GM20000 (cell line): ENCODE data around the gene NOC4L.

Experiments used
- DNase-seq: peaks from one replicate; pipeline ENCODE4 v3.0.0; 2012; ENCODE audit warnings: low spot score
- TF ChIP-seq, protein P1 (sequence below): IDR thresholded peaks from 2 replicates; pipeline ENCODE4 v1.5.1; 2012; ENCODE audit warnings: mild to moderate bottlenecking, control low read depth; ENCODE audit errors: extremely low read depth, missing control alignments

Gene NOC4L

DNA sequence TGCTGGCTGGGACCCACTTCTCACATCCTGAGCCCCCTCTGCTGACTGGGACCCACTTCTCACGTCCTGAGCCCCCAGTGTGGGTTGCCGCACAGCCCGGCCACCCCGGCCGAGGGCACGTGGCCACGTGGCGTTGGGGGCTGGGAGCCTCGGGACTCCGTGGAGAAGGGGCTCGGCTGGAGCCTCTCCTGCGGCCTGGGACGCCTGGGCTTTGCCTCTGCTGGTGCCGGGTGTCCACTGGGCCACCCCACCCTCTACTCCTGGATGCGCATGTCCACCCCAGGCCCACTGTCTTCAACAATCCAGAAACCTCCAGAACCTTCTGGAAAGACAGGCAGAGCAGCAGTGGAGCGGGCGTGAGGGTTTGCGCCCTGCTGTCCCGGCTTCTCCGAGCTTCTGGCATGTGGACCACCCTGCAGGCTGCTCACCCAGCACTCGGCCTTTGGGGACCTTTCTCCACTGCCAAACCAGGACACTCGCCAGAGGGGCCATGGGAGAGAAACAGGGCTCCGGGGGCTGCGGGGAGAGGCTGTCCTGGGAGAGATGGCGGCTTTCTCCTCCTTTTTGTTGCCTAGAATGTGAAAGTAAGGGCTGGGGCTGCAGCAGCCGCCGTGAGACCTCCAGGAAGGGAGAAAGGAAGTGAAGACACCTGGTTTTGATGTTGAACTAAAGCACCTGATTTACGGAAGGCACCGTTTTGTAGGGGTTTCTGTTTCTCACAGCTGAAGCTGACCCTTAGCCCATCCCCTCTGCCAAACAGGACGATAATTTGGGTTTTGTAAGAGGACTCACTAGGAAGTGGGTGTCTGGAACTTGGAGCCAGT lies 30.0 kb downstream of the NOC4L start:
- DNase-seq = no peak
- TF ChIP-seq, protein P1, sequence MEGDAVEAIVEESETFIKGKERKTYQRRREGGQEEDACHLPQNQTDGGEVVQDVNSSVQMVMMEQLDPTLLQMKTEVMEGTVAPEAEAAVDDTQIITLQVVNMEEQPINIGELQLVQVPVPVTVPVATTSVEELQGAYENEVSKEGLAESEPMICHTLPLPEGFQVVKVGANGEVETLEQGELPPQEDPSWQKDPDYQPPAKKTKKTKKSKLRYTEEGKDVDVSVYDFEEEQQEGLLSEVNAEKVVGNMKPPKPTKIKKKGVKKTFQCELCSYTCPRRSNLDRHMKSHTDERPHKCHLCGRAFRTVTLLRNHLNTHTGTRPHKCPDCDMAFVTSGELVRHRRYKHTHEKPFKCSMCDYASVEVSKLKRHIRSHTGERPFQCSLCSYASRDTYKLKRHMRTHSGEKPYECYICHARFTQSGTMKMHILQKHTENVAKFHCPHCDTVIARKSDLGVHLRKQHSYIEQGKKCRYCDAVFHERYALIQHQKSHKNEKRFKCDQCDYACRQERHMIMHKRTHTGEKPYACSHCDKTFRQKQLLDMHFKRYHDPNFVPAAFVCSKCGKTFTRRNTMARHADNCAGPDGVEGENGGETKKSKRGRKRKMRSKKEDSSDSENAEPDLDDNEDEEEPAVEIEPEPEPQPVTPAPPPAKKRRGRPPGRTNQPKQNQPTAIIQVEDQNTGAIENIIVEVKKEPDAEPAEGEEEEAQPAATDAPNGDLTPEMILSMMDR = no peak

DNA sequence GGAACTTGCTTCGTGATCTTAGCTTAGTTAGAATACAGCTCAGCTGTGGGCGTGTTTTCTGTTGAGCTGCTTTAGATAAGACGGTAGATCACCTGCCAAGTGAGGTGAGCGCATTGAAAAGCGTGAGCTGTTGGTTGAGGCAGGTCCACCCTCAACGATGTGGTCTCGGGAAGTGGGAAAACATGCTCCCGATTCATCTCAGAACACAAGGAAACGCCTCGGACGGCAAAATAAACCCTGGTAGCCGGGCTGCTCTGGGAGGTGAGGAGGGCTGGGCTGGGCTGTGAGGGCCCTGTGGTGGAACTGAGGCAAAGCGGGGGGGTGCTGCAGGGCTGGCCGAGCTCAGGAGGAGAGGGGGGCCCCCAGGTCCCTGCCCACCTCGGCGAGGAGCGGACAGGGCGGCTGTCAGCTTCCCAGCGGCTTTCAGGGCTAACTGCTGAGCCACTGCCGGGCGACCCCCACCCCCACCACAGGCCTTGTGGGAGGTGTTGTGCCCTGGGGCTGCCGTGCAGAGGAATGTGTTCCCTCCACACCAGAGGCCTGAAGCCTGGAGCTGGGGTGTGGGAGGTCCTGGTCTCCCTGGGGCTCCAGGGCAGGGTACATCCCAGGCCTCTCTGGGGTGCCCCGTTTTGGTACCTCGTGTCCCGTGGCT lies 30.7 kb downstream of the NOC4L start:
- no peak for DNase-seq
- TF ChIP-seq, protein P1 = no peak

DNA sequence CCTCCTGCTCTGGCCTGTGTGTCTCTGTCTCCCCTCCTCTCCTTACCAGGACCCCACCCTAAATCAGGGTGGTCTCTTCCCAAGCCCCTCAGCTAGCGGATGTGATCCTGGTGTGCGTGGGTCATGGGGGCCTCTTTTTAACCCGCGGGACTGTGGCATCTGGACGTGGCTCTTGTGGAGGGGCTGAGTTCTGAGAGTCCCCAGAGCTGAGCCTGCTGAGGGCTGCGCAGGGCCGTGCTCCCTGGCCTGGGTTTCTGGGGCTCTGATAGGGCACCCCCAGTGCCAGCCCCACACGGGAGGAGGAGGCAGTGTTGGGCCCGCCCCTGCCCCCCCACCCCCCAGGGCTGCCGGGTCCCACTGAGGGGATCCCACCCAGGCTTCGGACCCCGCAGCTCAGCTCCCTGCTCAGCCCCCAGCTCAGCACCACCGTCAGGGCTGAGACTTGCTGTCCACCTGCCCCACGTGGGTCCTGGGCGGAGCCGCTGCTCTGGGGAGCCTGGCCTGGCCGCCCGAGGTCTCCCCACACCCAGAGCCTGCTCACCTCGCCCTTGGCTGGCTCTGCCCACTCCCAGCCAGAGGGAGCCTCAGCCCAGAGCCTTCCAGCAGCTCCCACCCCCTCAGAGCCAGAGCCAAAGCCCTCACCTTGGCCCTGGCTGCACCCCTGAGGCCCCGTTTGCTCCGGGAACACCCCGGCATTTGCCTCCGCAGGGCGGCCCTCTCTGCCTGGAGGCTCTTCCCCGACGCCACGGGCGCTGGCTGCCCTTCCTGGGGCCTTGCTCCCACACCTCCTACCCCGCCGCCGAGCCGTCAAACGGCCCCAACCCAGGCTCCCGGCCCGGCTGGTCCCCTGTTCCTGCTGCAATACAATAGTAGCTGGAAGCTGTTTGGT lies 31.5 kb downstream of the NOC4L start:
- TF ChIP-seq, protein P1 = no peak
- no peak for DNase-seq

DNA sequence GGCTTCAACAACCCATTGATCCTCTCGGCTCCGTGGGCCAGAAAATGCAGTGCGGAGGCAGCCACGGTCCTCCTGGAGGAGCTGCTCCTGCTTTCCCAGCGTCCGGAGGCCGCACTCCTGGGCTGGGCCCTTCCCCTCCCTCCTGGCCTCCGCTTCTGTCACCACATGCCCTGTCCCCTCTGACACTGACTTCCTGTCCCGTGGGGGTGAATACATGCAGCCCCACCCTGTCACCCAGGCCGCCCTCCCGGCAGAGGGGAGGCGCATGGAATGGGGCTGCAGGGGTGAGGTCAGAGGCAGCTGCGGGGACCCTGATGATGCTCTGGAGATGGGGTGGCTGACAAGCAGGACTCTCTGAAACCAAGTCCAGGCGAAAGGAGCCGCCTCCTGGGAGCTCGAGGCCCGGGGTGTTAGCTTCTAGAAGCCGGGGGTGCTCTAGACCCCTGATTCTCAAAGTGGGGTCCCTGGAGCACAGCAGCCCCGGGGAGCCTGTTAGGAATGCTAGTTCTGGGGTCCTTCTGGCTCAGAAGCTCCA lies 32.2 kb downstream of the NOC4L start:
- no peak for DNase-seq
- TF ChIP-seq, protein P1 = no peak

DNA sequence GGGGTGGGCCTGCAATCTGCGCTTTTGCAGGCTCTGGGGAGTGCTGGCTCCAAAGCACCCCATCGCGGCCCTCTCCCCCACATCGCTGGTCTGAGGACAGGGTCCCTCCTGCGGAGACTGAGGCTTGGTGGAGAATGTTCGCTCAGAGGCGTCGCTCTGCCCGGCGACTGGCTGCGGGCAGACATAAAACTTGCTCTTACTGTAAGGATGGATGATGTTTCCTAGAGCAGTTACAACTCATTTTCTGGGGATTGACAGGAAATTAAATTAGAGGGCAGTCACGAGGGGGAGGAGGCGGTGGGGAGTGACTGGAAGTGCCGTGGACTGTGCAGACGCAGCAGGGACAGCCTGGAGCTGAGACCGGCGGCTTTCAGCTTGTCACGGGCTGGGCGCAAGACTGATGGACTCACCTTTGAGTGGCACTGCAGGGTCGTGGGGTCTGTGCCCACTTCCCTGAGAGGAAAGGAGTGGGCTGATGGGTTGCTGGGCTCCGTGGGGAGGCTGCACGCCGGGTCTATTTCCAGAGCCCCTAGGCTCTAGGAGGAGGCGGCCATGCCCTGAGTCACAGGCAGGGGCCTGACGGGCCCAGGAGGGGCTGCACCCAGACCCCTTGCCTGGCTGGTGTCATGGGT lies 32.8 kb downstream of the NOC4L start:
- TF ChIP-seq, protein P1 = no peak
- DNase-seq = no peak

DNA sequence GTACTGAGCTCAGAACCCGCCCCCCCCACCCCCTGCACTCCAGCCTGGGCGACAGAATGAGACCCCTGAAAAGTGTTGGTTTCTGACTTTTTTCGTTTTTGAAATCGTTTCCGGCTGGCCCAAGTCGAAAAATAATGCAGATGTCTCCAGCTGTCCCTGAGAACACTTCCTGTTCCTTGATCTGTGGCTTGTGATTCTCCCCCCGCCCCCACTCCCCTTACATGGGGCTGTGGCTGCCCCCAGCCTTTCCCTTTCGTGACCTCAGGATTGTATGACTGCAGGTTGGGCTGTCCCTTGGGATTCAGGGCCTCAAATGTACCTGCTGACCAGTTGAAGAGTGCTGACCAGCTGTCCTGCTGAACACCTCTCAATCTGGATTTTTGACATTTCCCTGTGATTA lies 34.1 kb downstream of the NOC4L start:
- TF ChIP-seq, protein P1 = no peak
- DNase-seq = no peak
